ENCODE measurements around the gene FMO2.

The FMO2 gene

GRCh38 chr1:171254859-171255258 is 69.8 kb downstream of the FMO2 start:
- in situ Hi-C loops (cut with HindIII; ENCODE audit: low sequenced_read_pairs): no loop called here

DNA sequence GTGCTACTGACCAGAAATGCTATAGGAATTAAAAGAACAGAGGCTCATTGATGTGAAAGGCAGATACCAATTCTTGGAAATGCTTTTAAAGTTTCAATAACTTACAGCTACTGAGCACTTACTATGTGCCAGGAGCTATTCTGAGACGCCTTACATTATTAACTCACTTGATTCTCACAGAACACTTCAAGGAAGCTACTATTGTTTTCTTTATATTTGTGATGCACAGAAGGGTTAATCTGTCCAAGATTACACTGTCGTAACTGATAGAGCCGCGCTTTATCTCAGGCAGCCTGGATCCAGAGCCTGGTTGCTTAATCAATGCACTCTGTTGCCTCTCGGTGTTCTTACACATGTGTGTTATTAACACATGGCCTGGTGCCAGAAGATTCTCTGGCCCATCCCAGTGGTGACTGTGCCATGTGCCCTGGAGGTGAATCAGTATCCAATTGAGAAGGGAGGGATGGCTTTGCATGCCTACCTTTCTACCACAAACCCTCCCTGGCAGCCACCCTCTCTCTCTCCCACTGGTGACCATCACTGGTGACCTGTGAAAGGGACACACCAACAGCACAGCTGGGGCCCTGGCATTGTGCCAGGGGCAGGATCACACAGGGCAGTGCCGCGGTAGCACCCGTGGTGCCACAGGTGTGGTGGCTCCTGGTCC is 72.0 kb downstream of the FMO2 start:
- in situ Hi-C loops (cut with HindIII; ENCODE audit: low sequenced_read_pairs): no loop called here

DNA sequence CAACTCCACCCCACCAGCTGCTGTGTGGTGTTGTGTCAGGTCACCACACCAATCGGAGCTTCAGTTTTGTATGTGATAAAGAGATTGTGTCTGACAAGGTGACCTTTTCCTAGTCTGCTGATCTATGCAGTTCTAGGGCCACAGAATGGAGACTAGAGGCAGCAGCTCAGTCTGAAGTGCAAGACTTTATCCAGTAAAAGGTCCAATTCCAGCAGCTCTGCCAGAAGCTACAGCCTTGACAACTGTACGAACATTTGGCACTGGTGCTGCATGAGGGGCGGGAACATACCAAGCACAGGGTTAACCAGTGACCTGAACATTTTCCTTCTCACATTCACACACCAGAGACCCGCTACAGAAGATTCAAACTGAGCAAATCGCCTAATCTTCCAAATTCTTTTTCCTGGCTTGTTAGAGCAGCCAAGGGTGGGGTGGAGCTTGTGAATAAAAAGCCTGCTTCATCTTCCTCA is 72.5 kb downstream of the FMO2 start:
- in situ Hi-C loops (cut with HindIII; ENCODE audit: low sequenced_read_pairs): no loop called here

DNA sequence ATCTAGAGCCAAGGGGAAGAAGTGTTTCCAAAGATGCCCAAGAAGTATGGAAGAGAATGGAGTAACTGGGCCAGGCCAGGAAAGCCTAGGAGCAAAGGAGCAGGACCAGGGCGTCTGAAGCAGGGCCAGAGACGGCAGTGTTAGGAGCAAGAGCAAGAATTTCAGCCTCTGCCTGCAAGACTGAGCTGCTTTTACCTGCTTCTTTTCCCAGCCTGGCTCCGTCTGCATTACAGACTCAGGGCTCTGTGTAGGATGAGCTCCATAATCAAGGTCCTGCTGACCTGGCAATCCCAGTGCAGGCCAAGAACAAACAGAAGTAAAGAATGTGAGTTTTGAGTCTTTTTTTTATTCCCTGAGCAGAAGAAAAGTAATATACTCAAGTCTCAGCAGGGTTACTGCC is 73.3 kb downstream of the FMO2 start:
- in situ Hi-C loops (cut with HindIII; ENCODE audit: low sequenced_read_pairs): no loop called here

DNA sequence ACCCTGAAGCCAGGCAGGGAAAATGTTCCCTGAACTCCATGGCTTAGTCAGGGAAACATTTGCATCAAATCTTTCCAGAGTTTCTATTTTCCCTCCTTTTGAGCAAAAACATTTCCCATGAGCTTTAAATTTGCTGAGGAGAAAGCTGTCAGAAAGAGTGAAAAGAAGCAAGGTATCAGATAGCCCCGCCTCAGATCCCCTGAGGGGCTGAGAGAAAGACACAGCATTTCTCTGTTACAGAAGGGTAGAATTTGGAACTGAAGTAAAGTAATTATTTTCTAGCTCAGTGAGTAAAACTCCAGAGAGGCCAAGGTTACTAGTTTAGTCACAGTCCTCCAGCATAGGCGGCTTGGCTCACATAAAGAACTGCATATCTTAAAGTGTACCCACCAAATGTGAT is 73.8 kb downstream of the FMO2 start:
- in situ Hi-C loops (cut with HindIII; ENCODE audit: low sequenced_read_pairs): no loop called here

Data from endothelial cell of hepatic sinusoid (primary cell).